Natural killer cell (primary cell): ENCODE data around the gene TADA2A. TPM values are rescaled to one million over a fixed set of nuclear protein-coding genes. Genes with fewer than 3 reads are reported as not detected.
"Not testable (repeated sequence)": the region's sequence is repeated elsewhere in the genome, so short reads cannot be mapped to it uniquely, and the experiment has no call there.

Source experiments
- ATAC-seq, 3 donors: fragments of 150-1000 bp in 2 of 3; fragments of 200-7000 bp in 1 of 3; cut with Tn5 transposase; 1 replicate in 1 of 3; 2 replicates in 2 of 3; pipeline ENCODE4 v1.10.0; 2021; ENCODE audit warnings: mild to moderate bottlenecking in 2 of 3, moderate library complexity in 2 of 3
- DNase-seq, 2 donors: peaks; one replicate each; pipeline versions ENCODE4 v3.0.0 to v3.0.0-alpha.2; 2013 to 2021; ENCODE audit warnings: mixed read lengths in 1 of 2
- H3K27ac ChIP-seq: one replicate; pipeline ENCODE4 v1.5.1; 2013; ENCODE audit warnings: mild to moderate bottlenecking, low read length
- H3K27me3 ChIP-seq: one replicate; pipeline ENCODE4 v1.6.1; 2013; ENCODE audit warnings: low read length; ENCODE audit not compliant: control insufficient read depth, insufficient read depth
- H3K36me3 ChIP-seq: one replicate; pipeline ENCODE4 v1.6.1; 2013; ENCODE audit warnings: low read length; ENCODE audit not compliant: control insufficient read depth, insufficient read depth
- H3K4me1 ChIP-seq: one replicate; pipeline ENCODE4 v1.6.1; 2013; ENCODE audit warnings: low read length; ENCODE audit not compliant: control insufficient read depth, insufficient read depth
- H3K4me3 ChIP-seq: one replicate; pipeline ENCODE4 v1.5.1; 2013; ENCODE audit warnings: low read length
- H3K9me3 ChIP-seq: one replicate; pipeline ENCODE4 v1.6.1; 2013; ENCODE audit warnings: low read length; ENCODE audit not compliant: control insufficient read depth, insufficient read depth
- H3K27ac Mint-ChIP-seq, 2 donors: one replicate each; pipeline ENCODE4 v1.8.0; 2022; ENCODE audit warnings: mild to moderate bottlenecking in 2 of 2, mixed read lengths in 2 of 2, moderate library complexity in 1 of 2
- H3K27me3 Mint-ChIP-seq, 2 donors: one replicate each; pipeline ENCODE4 v1.8.0; 2022; ENCODE audit warnings: low read depth in 2 of 2, mixed read lengths in 2 of 2
- H3K36me3 Mint-ChIP-seq: one replicate; pipeline ENCODE4 v1.8.0; 2022; ENCODE audit warnings: mixed read lengths
- H3K4me1 Mint-ChIP-seq, 2 donors: one replicate each; pipeline ENCODE4 v1.8.0; 2022; ENCODE audit warnings: mixed read lengths in 2 of 2
- H3K4me3 Mint-ChIP-seq: one replicate; pipeline ENCODE4 v1.8.0; 2022; ENCODE audit warnings: mild to moderate bottlenecking, moderate library complexity, mixed read lengths
- H3K9me3 Mint-ChIP-seq, 2 donors: one replicate each; pipeline ENCODE4 v1.8.0; 2022; ENCODE audit warnings: mixed read lengths in 2 of 2
- CTCF ChIP-seq: fragments of 200-600 bp; IDR thresholded peaks from one replicate; pipeline ENCODE4 v1.8.0; 2022; ENCODE audit warnings: antibody characterized with exemption
- WGBS: methylation state at CpG from one replicate; pipeline ENCODE4 v1.1.7; 2013; ENCODE audit warnings: missing lambda C conversion rate; ENCODE audit not compliant: insufficient coverage; 5-methylcytosine and 5-hydroxymethylcytosine counted together
- intact Hi-C: fragments of 100-400 bp; cut with micrococcal nuclease; formaldehyde crosslinking; loops from one replicate; pipeline ENCODE4 v1.14.2; 2022
- total RNA-seq, 4 donors: library from RNA; stranded (reverse); fragments of 120-200 nt in 1 of 4; gene quantifications; one replicate each; pipeline versions ENCODE4 v1.2.3 to v1.2.4, GENCODE V29; 2013 to 2022

Gene TADA2A
- total RNA-seq, 3 donors from 2014 or later (not counting 1 experiment from before 2014, with no cell fraction given) = 14.8 to 28.1 (median 26.7) TPM

- H3K4me3 ChIP-seq = peak overlapping the region; percentile 81
- ATAC-seq = no peak
These were observed 591 bp upstream of the TADA2A start for GRCh38 chr17:37405955-37406634.

GRCh38 chr17:37408145-37408479 lies 1.4 kb downstream of the TADA2A start:
- intact Hi-C loops, H3K36me3 Mint-ChIP-seq, H3K4me3 ChIP-seq, H3K27ac ChIP-seq, H3K9me3 Mint-ChIP-seq, H3K36me3 ChIP-seq, H3K27me3 ChIP-seq, ATAC-seq, DNase-seq, H3K9me3 ChIP-seq, H3K27me3 Mint-ChIP-seq: not testable (repeated sequence)
- Mint-ChIP-seq H3K27ac (peak overlapping the region; percentile 75 to 81), H3K4me1 (peaks cover 9 to 17% of the 10 kb centered on the region in 2 donors), H3K4me3 (peak overlapping the region; percentile 89)
- peaks cover 19% of the 10 kb centered on the region for H3K4me1 ChIP-seq
- WGBS = 93% methylated on average over 13 of the region's 13 CpGs

More at GRCh38 chr17:37405955-37406634, 591 bp upstream of the TADA2A start:
- H3K9me3 ChIP-seq = no peaks in the 10 kb centered on the region
- H3K36me3 ChIP-seq = no peaks in the 10 kb centered on the region
- TF ChIP-seq CTCF = no peak
- H3K27me3 ChIP-seq = no peaks in the 10 kb centered on the region
- Mint-ChIP-seq H3K9me3 (no peaks in the 10 kb centered on the region), H3K27me3 (no peaks in the 10 kb centered on the region), H3K27ac (peak overlapping the region; percentile 87 to 91), H3K4me1 (peaks cover 9 to 17% of the 10 kb centered on the region in 2 donors), H3K36me3 (no peaks in the 10 kb centered on the region), H3K4me3 (peak overlapping the region; percentile 95)
- WGBS = 2% methylated on average over 21 of the region's 21 CpGs
- DNase-seq = no peak
- peaks cover 19% of the 10 kb centered on the region for H3K4me1 ChIP-seq
- peak overlapping the region; percentile 68 for H3K27ac ChIP-seq
- intact Hi-C loops = no loop called here

- TF ChIP-seq CTCF = no peak
- Histone ChIP-seq H3K27me3 (no peaks in the 10 kb centered on the region), H3K27ac (no peak overlapping the region), H3K4me3 (no peak overlapping the region), H3K9me3 (no peaks in the 10 kb centered on the region), H3K36me3 (peaks cover 20% of the 10 kb centered on the region), H3K4me1 (peaks cover 19% of the 10 kb centered on the region)
- 99% methylated on average over 3 of the region's 3 CpGs for WGBS
- Mint-ChIP-seq H3K4me3 (no peak overlapping the region), H3K27me3 (no peaks in the 10 kb centered on the region), H3K9me3 (no peaks in the 10 kb centered on the region), H3K27ac (no peak overlapping the region), H3K36me3 (peaks cover 22% of the 10 kb centered on the region), H3K4me1 (peaks cover 20 to 23% of the 10 kb centered on the region in 2 donors)
- intact Hi-C loops = no loop called here
- DNase-seq (no peak), ATAC-seq (no peak)
These were observed 3.7 kb downstream of the TADA2A start for GRCh38 chr17:37410357-37410756.

- no peak for ATAC-seq
- H3K36me3 Mint-ChIP-seq = peaks cover 22% of the 10 kb centered on the region
These were observed 7.3 kb downstream of the TADA2A start for GRCh38 chr17:37413875-37414519.

More at GRCh38 chr17:37413875-37414519, 7.3 kb downstream of the TADA2A start:
- no peak overlapping the region for H3K4me3 ChIP-seq
- Mint-ChIP-seq H3K9me3 (no peaks in the 10 kb centered on the region), H3K4me1 (peaks cover 10 to 14% of the 10 kb centered on the region in 2 donors), H3K4me3 (no peak overlapping the region), H3K27me3 (no peaks in the 10 kb centered on the region), H3K27ac (no peak overlapping the region)
- H3K27ac ChIP-seq = no peak overlapping the region
- H3K9me3 ChIP-seq = no peaks in the 10 kb centered on the region
- intact Hi-C loops = no loop called here
- WGBS = 96% methylated on average over 6 of the region's 7 CpGs
- no peaks in the 10 kb centered on the region for H3K27me3 ChIP-seq
- H3K4me1 ChIP-seq = no peaks in the 10 kb centered on the region
- H3K36me3 ChIP-seq = peaks cover 27% of the 10 kb centered on the region
- DNase-seq = no peak
- TF ChIP-seq CTCF = no peak
